Measurements from ENCODE around the gene PSMD1.

DNA sequence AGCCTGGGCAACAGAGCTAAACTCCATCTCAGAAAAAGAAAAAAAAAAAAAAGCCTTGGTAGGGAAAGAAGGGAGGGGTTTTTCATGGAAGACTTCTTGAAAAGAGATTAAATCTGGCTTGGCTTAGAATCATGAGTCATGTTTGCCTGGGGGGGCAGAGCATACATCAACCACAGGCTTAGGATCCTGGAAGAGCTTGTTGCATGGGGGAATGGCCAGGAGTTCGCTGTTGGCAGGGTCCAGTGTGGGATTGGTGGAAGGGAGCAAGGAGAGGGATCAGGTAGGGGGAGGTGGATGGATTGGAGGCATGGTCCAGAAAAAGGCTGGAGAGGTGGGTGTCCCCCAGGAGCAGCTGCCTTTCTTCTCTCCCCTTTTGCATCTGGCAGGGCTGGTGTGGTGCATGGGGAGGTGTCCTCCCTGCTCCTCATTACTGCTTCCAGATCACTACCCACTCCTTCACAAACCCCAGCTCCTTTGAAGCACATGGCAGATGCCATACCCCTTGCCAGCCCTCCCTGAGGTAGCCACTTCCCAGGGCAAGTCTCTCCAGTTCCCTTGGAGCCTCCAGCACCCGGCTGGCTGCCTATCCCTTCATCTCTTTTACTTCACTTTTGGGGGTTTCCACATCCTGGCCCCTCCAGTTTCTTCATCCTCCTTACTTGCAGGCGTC, 144.3 kb downstream of the PSMD1 start:
- TF ChIP-seq ZFP30 (CRISPR knock-in tag; IDR thresholded peaks at IDR 0.05) (no peak), ARNTL (CRISPR knock-in tag; IDR thresholded peaks at IDR 0.05; ENCODE audit: borderline replicate concordance, low read depth) (no peak), BACH2 (CRISPR knock-in tag; IDR thresholded peaks at IDR 0.05; ENCODE audit: borderline replicate concordance) (no peak)
- TF ChIP-seq, protein P1, sequence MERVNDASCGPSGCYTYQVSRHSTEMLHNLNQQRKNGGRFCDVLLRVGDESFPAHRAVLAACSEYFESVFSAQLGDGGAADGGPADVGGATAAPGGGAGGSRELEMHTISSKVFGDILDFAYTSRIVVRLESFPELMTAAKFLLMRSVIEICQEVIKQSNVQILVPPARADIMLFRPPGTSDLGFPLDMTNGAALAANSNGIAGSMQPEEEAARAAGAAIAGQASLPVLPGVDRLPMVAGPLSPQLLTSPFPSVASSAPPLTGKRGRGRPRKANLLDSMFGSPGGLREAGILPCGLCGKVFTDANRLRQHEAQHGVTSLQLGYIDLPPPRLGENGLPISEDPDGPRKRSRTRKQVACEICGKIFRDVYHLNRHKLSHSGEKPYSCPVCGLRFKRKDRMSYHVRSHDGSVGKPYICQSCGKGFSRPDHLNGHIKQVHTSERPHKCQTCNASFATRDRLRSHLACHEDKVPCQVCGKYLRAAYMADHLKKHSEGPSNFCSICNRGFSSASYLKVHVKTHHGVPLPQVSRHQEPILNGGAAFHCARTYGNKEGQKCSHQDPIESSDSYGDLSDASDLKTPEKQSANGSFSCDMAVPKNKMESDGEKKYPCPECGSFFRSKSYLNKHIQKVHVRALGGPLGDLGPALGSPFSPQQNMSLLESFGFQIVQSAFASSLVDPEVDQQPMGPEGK (CRISPR knock-in tag; IDR thresholded peaks at IDR 0.05; ENCODE audit: borderline replicate concordance), result peak; percentile 50; the same call in 1 of the 2 replicates
